Hepatocyte (in vitro differentiated cells): ENCODE data around the gene ADGB. TPM values are rescaled to one million over a fixed set of nuclear protein-coding genes. Genes with fewer than 3 reads are reported as not detected.

ENCODE experiments used
- DNase-seq: peaks from one replicate; pipeline ENCODE4 v3.0.0-alpha.2; 2016; ENCODE audit warnings: low spot score
- H2AFZ ChIP-seq: fragments of 200-600 bp; sonication (generic); 2 replicates; pipeline ENCODE4 v1.6.0; 2016; ENCODE audit warnings: antibody characterized with exemption, mild to moderate bottlenecking
- H3K27ac ChIP-seq: fragments of 200-600 bp; sonication (generic); 2 replicates; pipeline ENCODE4 v1.5.1; 2016; ENCODE audit warnings: mild to moderate bottlenecking
- H3K27me3 ChIP-seq: fragments of 200-600 bp; sonication (generic); 2 replicates; pipeline ENCODE4 v1.6.1; 2016
- H3K36me3 ChIP-seq: fragments of 200-600 bp; sonication (generic); replicated peaks from 2 replicates; pipeline ENCODE4 v1.5.1; 2016; ENCODE audit warnings: low read depth; ENCODE audit not compliant: insufficient read depth
- H3K4me1 ChIP-seq: fragments of 200-600 bp; sonication (generic); 2 replicates; pipeline ENCODE4 v1.5.1; 2016; ENCODE audit warnings: mild to moderate bottlenecking, moderate library complexity; ENCODE audit not compliant: insufficient read depth
- H3K4me2 ChIP-seq: fragments of 200-600 bp; sonication (generic); 2 replicates; pipeline ENCODE4 v1.6.0; 2016
- H3K4me3 ChIP-seq: fragments of 200-600 bp; sonication (generic); 2 replicates; pipeline ENCODE4 v1.5.1; 2016; ENCODE audit warnings: mild to moderate bottlenecking
- H3K79me2 ChIP-seq: fragments of 200-600 bp; sonication (generic); 2 replicates; pipeline ENCODE4 v1.6.0; 2017; ENCODE audit warnings: mild to moderate bottlenecking
- H3K9me2 ChIP-seq: fragments of 200-600 bp; sonication (generic); replicated peaks from 2 replicates; pipeline ENCODE4 v1.6.0; 2017; ENCODE audit warnings: mild to moderate bottlenecking; ENCODE audit not compliant: insufficient read depth
- H3K9me3 ChIP-seq: fragments of 200-600 bp; sonication (generic); 2 replicates; pipeline ENCODE4 v1.5.1; 2016; ENCODE audit warnings: low read depth, mild to moderate bottlenecking
- H4K20me1 ChIP-seq: fragments of 200-600 bp; sonication (generic); 2 replicates; pipeline ENCODE4 v1.6.0; 2016; ENCODE audit warnings: mild to moderate bottlenecking; ENCODE audit not compliant: insufficient read depth, poor library complexity, severe bottlenecking
- CTCF ChIP-seq: fragments of 200-600 bp; sonication (generic); IDR thresholded peaks from 2 replicates; pipeline ENCODE4 v1.5.1; 2016; ENCODE audit warnings: antibody characterized with exemption, mild to moderate bottlenecking; ENCODE audit not compliant: poor library complexity
- EZH2 ChIP-seq: fragments of 200-600 bp; sonication (generic); IDR thresholded peaks from 2 replicates; pipeline ENCODE4 v1.6.1; 2016; ENCODE audit warnings: antibody characterized with exemption, mild to moderate bottlenecking, borderline replicate concordance
- EZH2phosphoT487 ChIP-seq: fragments of 200-600 bp; sonication (generic); IDR thresholded peaks from one replicate; pipeline ENCODE4 v1.6.1; 2018; ENCODE audit warnings: antibody characterized with exemption, mild to moderate bottlenecking, low read depth, moderate library complexity; ENCODE audit not compliant: unreplicated experiment, severe bottlenecking
- WGBS: methylation state at CpG from one replicate; pipeline ENCODE4 v1.1.6; 2016; ENCODE audit warnings: low lambda C conversion rate; ENCODE audit errors: missing lambda C conversion rate; 5-methylcytosine and 5-hydroxymethylcytosine counted together
- polyA plus RNA-seq: library from polyadenylated mRNA; unstranded; fragments of >200 nt; fragmentation: Nextera tagmentation; extraction: Ambion mirVana; gene quantifications from 2 replicates; pipeline ENCODE4 v1.2.1, GENCODE V29; 2016
- total RNA-seq: library from RNA; depleted of rRNA; stranded (reverse); fragments of >200 nt; gene quantifications from 2 replicates; pipeline ENCODE4 v1.2.3, GENCODE V29; 2014

ADGB gene
- total and polyA plus RNA-seq, 2 experiments from 2014 or later = 0.33 TPM; not detected in 1

- no peak for DNase-seq
- Histone ChIP-seq H4K20me1 (no peaks in the 10 kb centered on the region), H3K4me2 (no peak overlapping the region), H3K27me3 (no peaks in the 10 kb centered on the region), H3K4me3 (no peak overlapping the region), H3K79me2 (no peaks in the 10 kb centered on the region), H3K4me1 (no peaks in the 10 kb centered on the region), H2AFZ (no peak overlapping the region), H3K9me3 (no peaks in the 10 kb centered on the region), H3K27ac (no peak overlapping the region), H3K9me2 (no peaks in the 10 kb centered on the region), H3K36me3 (no peaks in the 10 kb centered on the region)
- TF ChIP-seq EZH2 = no peak
- TF ChIP-seq EZH2phosphoT487 = no peak
- no peak for TF ChIP-seq CTCF
- WGBS = 68% methylated on average over 4 of the region's 4 CpGs
Measured at GRCh38 chr6:146693342-146693741, 94.6 kb downstream of the ADGB start.

- H4K20me1 ChIP-seq = no peaks in the 10 kb centered on the region
- no peaks in the 10 kb centered on the region for H3K9me2 ChIP-seq
- H3K27ac ChIP-seq = no peak overlapping the region
- no peaks in the 10 kb centered on the region for H3K4me1 ChIP-seq
- H3K36me3 ChIP-seq = no peaks in the 10 kb centered on the region
- H3K9me3 ChIP-seq = no peaks in the 10 kb centered on the region
- H3K79me2 ChIP-seq = no peaks in the 10 kb centered on the region
- no peak overlapping the region for H2AFZ ChIP-seq
- no peak overlapping the region for H3K4me2 ChIP-seq
- 93% methylated on average over 2 of the region's 2 CpGs for WGBS
- TF ChIP-seq CTCF (no peak), EZH2 (no peak), EZH2phosphoT487 (no peak)
- no peaks in the 10 kb centered on the region for H3K27me3 ChIP-seq
- no peak overlapping the region for H3K4me3 ChIP-seq
- no peak for DNase-seq
Measured at GRCh38 chr6:146697921-146698320, 99.1 kb downstream of the ADGB start.

- peak; percentile 93 for DNase-seq
- H3K79me2 ChIP-seq = no peaks in the 10 kb centered on the region
- TF ChIP-seq EZH2 (no peak), CTCF (peak; percentile 89), EZH2phosphoT487 (no peak)
- no peaks in the 10 kb centered on the region for H3K4me1 ChIP-seq
- H3K36me3 ChIP-seq = no peaks in the 10 kb centered on the region
- no peak overlapping the region for H2AFZ ChIP-seq
- H3K4me3 ChIP-seq = no peak overlapping the region
- H3K4me2 ChIP-seq = no peak overlapping the region
- WGBS = 29% methylated on average over 6 of the region's 6 CpGs
- no peaks in the 10 kb centered on the region for H3K27me3 ChIP-seq
- no peak overlapping the region for H3K27ac ChIP-seq
- no peaks in the 10 kb centered on the region for H3K9me2 ChIP-seq
- H3K9me3 ChIP-seq = no peaks in the 10 kb centered on the region
- H4K20me1 ChIP-seq = no peaks in the 10 kb centered on the region
Measured at GRCh38 chr6:146700078-146700686, 101.4 kb downstream of the ADGB start.

- H3K36me3 ChIP-seq = no peaks in the 10 kb centered on the region
- no peak overlapping the region for H3K27ac ChIP-seq
- no peak for DNase-seq
- no peak overlapping the region for H3K4me3 ChIP-seq
- no peaks in the 10 kb centered on the region for H3K4me1 ChIP-seq
- no peaks in the 10 kb centered on the region for H3K9me3 ChIP-seq
- no peak overlapping the region for H3K4me2 ChIP-seq
- H4K20me1 ChIP-seq = no peaks in the 10 kb centered on the region
- H3K79me2 ChIP-seq = no peaks in the 10 kb centered on the region
- WGBS = 81% methylated on average over 2 of the region's 2 CpGs
- H2AFZ ChIP-seq = no peak overlapping the region
- no peak for TF ChIP-seq EZH2phosphoT487
- no peak for TF ChIP-seq CTCF
- TF ChIP-seq EZH2 = no peak
- no peaks in the 10 kb centered on the region for H3K27me3 ChIP-seq
- no peaks in the 10 kb centered on the region for H3K9me2 ChIP-seq
Measured at GRCh38 chr6:146701632-146702031, 102.9 kb downstream of the ADGB start.
